Upper lobe of left lung (tissue), 6 donors: Measurements from ENCODE around the gene NGEF. TPM values are rescaled to one million over a fixed set of nuclear protein-coding genes. Genes with fewer than 3 reads are reported as not detected.

ENCODE experiments used
- ATAC-seq, 2 donors: fragments of 200-7000 bp; cut with Tn5 transposase; one replicate each; pipeline ENCODE4 v1.9.1; 2022; ENCODE audit warnings: mild to moderate bottlenecking in 2 of 2, moderate library complexity in 2 of 2; ENCODE audit not compliant: low FRiP score in 2 of 2
- DNase-seq, 2 donors: peaks; one replicate each; pipeline ENCODE4 v3.0.0-alpha.2; 2019 to 2020
- H3K27ac ChIP-seq, 4 donors: fragments of 200-600 bp; sonication (generic); one replicate each; pipeline ENCODE4 v1.5.1; 2016 to 2019
- H3K27me3 ChIP-seq, 4 donors: fragments of 200-600 bp; sonication (generic); one replicate each; pipeline ENCODE4 v1.5.1; 2017 to 2019
- H3K36me3 ChIP-seq, 4 donors: fragments of 200-600 bp; sonication (generic); one replicate each; pipeline ENCODE4 v1.5.1; 2016 to 2019
- H3K4me1 ChIP-seq, 4 donors: fragments of 200-600 bp; sonication (generic); one replicate each; pipeline ENCODE4 v1.5.1; 2018 to 2019
- H3K4me3 ChIP-seq, 4 donors: fragments of 200-600 bp; sonication (generic); one replicate each; pipeline ENCODE4 v1.5.1; 2017 to 2019; ENCODE audit warnings: mild to moderate bottlenecking in 2 of 4, moderate library complexity in 1 of 4
- H3K9me3 ChIP-seq, 4 donors: fragments of 200-600 bp; sonication (generic); one replicate each; pipeline ENCODE4 v1.5.1; 2018 to 2019
- EP300 ChIP-seq, 4 donors: sonication (generic); formaldehyde crosslinking; IDR thresholded peaks; one replicate each; pipeline ENCODE4 v1.5.1; 2017; ENCODE audit warnings: antibody characterized with exemption in 4 of 4, control low read depth in 2 of 4
- POLR2A ChIP-seq, 4 donors: fragments of 450-650 bp; IDR thresholded peaks; one replicate each; pipeline ENCODE4 v1.5.1; 2016 to 2017; ENCODE audit warnings: antibody characterized with exemption in 4 of 4, mild to moderate bottlenecking in 2 of 4
- POLR2AphosphoS5 ChIP-seq, 2 donors: sonication (generic); formaldehyde crosslinking; IDR thresholded peaks; one replicate each; pipeline ENCODE4 v1.5.1; 2017; ENCODE audit warnings: antibody characterized with exemption in 2 of 2
- WGBS, 2 donors: methylation state at CpG; one replicate each; pipeline ENCODE4 v1.1.5; 2017 to 2018; 5-methylcytosine and 5-hydroxymethylcytosine counted together
- total RNA-seq, 6 donors: library from RNA; depleted of rRNA in 4 of 6; stranded (reverse); fragments of >200 nt in 4 of 6; gene quantifications; one replicate each; pipeline versions ENCODE4 v1.1.0 to v1.2.1, GENCODE V29; 2016 to 2021
- TF ChIP-seq, protein P1 (sequence below), 6 experiments: fragments of 450-650 bp in 4 of 6; fragments of 200-600 bp in 2 of 6; sonication (generic) in 2 of 6; IDR thresholded peaks; one replicate each; pipeline ENCODE4 v1.5.1; 2016 to 2019; ENCODE audit warnings: antibody characterized with exemption in 6 of 6
- donor health status: DM: no; HTN: no; CAD: no; lungs with moderate emphysema.
- donor health status: DM: no; HTN: yes; CAD: no; lungs with severe emphysema.

NGEF gene
- total RNA-seq, 6 donors from 2014 or later, result 0.29 to 6.3 (median 0.98) TPM; not detected in 1

DNA sequence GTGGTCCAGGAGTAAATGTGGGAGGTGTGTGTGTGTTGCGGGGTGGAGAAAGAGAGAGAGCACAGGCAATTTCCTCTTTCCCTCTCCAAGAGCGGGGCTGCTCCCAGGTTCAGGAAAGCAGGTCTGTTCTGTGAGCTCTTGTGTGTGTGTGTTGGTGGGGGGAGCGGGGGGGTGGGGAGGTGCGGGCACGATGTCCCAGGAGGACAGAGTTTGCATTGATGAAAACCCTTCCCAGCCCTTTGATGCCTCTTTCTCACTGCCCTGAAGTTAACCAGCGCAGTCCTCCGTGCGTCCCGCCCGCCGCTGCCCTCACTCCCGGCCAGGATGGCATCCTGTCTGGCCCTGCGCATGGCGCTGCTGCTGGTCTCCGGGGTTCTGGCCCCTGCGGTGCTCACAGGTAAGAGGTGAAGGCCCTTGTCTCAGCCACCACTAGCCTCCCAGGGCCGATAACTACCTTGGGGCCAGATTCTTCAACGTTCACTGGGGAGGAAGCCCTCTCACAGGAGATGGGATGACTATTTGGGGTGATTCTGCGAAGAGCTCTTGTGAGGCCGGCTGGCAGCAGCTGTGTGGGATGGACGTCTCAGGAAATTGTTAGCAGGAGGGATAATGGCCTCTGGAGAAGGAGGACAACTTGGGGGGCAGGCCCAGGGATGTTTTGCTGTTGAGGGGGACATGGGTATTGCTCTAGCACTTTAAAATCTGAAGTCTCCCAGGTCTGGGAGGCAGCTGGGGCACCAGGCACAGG is 142.9 kb downstream of the NGEF start, which contains the start of gene SNORC:
Gene SNORC, plus strand, starts transcription at position 247 of the 748 bp plus-strand sequence. Its CDS starts 78 bp downstream, at position 325.
- H3K27me3 ChIP-seq, result peaks cover 0 to under 1% (median 0%) of the 10 kb centered on the region in 4 donors
- no peaks in the 10 kb centered on the region for H3K9me3 ChIP-seq
- DNase-seq, result peak in 1 of 2 donors; percentile 81
- no peak within 1 kb of the TSS for H3K4me3 ChIP-seq
- H3K4me1 ChIP-seq, result no peaks in the 10 kb centered on the region
- H3K36me3 ChIP-seq, result no peaks in the 10 kb centered on the region
- TF ChIP-seq, protein P1, sequence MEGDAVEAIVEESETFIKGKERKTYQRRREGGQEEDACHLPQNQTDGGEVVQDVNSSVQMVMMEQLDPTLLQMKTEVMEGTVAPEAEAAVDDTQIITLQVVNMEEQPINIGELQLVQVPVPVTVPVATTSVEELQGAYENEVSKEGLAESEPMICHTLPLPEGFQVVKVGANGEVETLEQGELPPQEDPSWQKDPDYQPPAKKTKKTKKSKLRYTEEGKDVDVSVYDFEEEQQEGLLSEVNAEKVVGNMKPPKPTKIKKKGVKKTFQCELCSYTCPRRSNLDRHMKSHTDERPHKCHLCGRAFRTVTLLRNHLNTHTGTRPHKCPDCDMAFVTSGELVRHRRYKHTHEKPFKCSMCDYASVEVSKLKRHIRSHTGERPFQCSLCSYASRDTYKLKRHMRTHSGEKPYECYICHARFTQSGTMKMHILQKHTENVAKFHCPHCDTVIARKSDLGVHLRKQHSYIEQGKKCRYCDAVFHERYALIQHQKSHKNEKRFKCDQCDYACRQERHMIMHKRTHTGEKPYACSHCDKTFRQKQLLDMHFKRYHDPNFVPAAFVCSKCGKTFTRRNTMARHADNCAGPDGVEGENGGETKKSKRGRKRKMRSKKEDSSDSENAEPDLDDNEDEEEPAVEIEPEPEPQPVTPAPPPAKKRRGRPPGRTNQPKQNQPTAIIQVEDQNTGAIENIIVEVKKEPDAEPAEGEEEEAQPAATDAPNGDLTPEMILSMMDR (IDR thresholded peaks at IDR 0.05), result no peak
- TF ChIP-seq EP300 (IDR thresholded peaks at IDR 0.05) (no peak), POLR2A (IDR thresholded peaks at IDR 0.05) (no peak), POLR2AphosphoS5 (IDR thresholded peaks at IDR 0.05) (no peak)
- WGBS, 2 donors, result 83 to 87% methylated on average over 19 to 20 of the region's 21 CpGs
- ATAC-seq, result no peak
- H3K27ac ChIP-seq, result no peak within 1 kb of the TSS

DNA sequence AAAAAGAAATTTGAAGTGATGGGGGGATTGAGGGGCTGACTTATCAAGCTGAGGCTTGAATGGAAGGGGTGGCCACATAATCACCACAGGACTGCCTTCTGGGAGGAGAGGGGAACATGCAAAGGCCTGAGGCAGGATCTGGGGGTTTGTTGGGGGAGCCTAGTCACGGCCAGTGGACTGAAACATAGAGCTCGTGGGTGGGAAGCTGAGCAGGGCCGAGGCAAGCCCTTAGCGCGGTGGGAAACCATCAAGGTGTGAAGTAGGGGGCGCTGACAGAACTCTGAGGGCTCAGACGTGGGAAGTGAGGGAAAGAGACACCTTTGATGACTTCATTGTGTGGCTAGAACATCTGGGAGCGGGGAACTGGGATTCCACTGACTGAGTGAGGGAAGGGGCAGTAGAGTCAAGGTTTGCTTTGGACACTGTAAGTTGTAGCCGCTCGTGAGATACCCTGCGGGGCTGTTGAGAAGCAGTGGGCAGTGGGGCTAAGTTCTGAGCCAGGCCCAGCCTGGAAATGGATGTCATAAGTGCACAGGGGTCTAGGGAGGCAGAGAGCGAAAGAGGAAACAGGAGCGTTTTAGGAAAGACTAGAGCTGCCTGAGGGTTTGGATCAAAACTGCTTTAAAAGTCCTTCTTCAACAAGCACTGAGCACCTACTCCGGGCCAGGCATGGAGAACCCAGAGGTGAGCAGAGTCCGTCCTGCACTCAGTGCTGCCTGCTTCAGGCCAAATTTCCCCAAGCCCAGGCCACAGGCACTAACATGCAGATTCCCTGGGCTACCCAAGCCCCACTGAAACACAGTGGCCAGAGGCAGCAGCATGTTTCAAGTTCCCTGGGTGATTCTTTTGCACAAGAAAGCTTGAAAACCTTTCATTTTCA is 143.7 kb downstream of the NGEF start:
- DNase-seq, result no peak
- Histone ChIP-seq H3K9me3 (no peaks in the 10 kb centered on the region), H3K4me1 (no peaks in the 10 kb centered on the region), H3K36me3 (no peaks in the 10 kb centered on the region), H3K27me3 (no peaks in the 10 kb centered on the region), H3K4me3 (no peak overlapping the region), H3K27ac (no peak overlapping the region)
- TF ChIP-seq, protein P1 (IDR thresholded peaks at IDR 0.05), result no peak
- TF ChIP-seq EP300 (IDR thresholded peaks at IDR 0.05) (no peak), POLR2A (IDR thresholded peaks at IDR 0.05) (no peak), POLR2AphosphoS5 (IDR thresholded peaks at IDR 0.05) (no peak)
- WGBS, 2 donors, result 77 to 80% methylated on average over 15 of the region's 15 CpGs
- no peak for ATAC-seq

DNA sequence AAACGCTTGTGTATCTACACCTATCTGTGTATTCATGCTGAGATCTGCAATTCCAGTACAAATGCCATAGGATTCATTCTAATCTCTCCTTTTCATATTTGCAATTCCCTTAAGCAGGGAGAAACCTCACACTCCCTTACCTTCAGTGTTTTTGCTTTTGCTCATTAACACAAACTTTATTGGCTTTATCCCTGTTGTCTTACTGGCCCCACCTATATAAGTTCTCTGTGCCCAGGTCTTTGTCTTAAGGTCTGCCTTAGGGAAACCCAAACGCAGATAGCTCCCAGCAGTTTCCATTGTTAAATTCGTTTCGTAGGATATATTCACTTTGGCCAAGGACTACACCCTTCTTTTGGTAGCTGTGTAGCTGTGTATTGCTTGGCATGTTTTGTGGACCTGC is 147.0 kb downstream of the NGEF start:
- H3K27ac ChIP-seq, result no peak overlapping the region
- no peaks in the 10 kb centered on the region for H3K9me3 ChIP-seq
- DNase-seq (no peak), ATAC-seq (no peak)
- H3K27me3 ChIP-seq, result no peaks in the 10 kb centered on the region
- 90 to 93% methylated on average over 4 of the region's 4 CpGs for WGBS, 2 donors
- H3K4me1 ChIP-seq, result no peaks in the 10 kb centered on the region
- H3K36me3 ChIP-seq, result peaks cover 0 to 5% (median 2%) of the 10 kb centered on the region in 4 donors
- TF ChIP-seq EP300 (IDR thresholded peaks at IDR 0.05) (no peak), POLR2A (IDR thresholded peaks at IDR 0.05) (no peak), POLR2AphosphoS5 (IDR thresholded peaks at IDR 0.05) (no peak)
- TF ChIP-seq, protein P1 (IDR thresholded peaks at IDR 0.05), result no peak
- H3K4me3 ChIP-seq, result no peak overlapping the region

GRCh38 chr2:232865165-232865564 is 147.9 kb downstream of the NGEF start:
- Histone ChIP-seq H3K27ac (no peak overlapping the region), H3K27me3 (no peaks in the 10 kb centered on the region), H3K4me3 (no peak overlapping the region), H3K4me1 (no peaks in the 10 kb centered on the region), H3K9me3 (no peaks in the 10 kb centered on the region), H3K36me3 (peaks cover 0 to 8% (median 2%) of the 10 kb centered on the region in 4 donors)
- WGBS, 2 donors, result 97% methylated on average over 1 of the region's 1 CpG
- TF ChIP-seq, protein P1 (IDR thresholded peaks at IDR 0.05), result no peak
- TF ChIP-seq EP300 (IDR thresholded peaks at IDR 0.05) (no peak), POLR2AphosphoS5 (IDR thresholded peaks at IDR 0.05) (no peak), POLR2A (IDR thresholded peaks at IDR 0.05) (no peak)
- DNase-seq (no peak), ATAC-seq (no peak)
